H9 (cell line): ENCODE measurements around the gene FRY. TPM values are rescaled to one million over a fixed set of nuclear protein-coding genes. Genes with fewer than 3 reads are reported as not detected.

ENCODE experiments used
- DNase-seq: peaks from one replicate; pipeline ENCODE4 v3.0.0-alpha.2; 2017
- H2AFZ ChIP-seq: one replicate; pipeline ENCODE4 v1.6.1; 2013; ENCODE audit warnings: mild to moderate bottlenecking, low read length, control low read depth, moderate library complexity
- H2AK5ac ChIP-seq: 2 replicates; pipeline ENCODE4 v1.6.1; 2013; ENCODE audit warnings: low read length, control low read depth, mixed read lengths; ENCODE audit not compliant: insufficient read length
- H2BK120ac ChIP-seq: one replicate; pipeline ENCODE4 v1.6.1; 2013; ENCODE audit warnings: low read depth, mild to moderate bottlenecking, low read length, control low read depth, inconsistent platforms; ENCODE audit not compliant: poor library complexity, severe bottlenecking
- H2BK12ac ChIP-seq: 2 replicates; pipeline ENCODE4 v1.6.1; 2013; ENCODE audit warnings: low read length, control low read depth, mixed read lengths, low read depth; ENCODE audit not compliant: insufficient read length
- H2BK15ac ChIP-seq: 2 replicates; pipeline ENCODE4 v1.6.1; 2013; ENCODE audit warnings: low read depth, low read length, control low read depth
- H2BK20ac ChIP-seq: one replicate; pipeline ENCODE4 v1.6.1; 2013; ENCODE audit warnings: low read depth, mild to moderate bottlenecking, low read length, control low read depth, inconsistent platforms; ENCODE audit not compliant: poor library complexity, severe bottlenecking
- H2BK5ac ChIP-seq: 2 replicates; pipeline ENCODE4 v1.6.1; 2013; ENCODE audit warnings: low read length, control low read depth, mixed read lengths; ENCODE audit not compliant: insufficient read length
- H3K14ac ChIP-seq: 2 replicates; pipeline ENCODE4 v1.6.1; 2013; ENCODE audit warnings: low read length, control low read depth; ENCODE audit not compliant: insufficient read depth
- H3K18ac ChIP-seq: 2 replicates; pipeline ENCODE4 v1.6.1; 2013; ENCODE audit warnings: low read depth, mild to moderate bottlenecking, mixed read lengths, low read length, control low read depth; ENCODE audit not compliant: insufficient read length
- H3K23ac ChIP-seq: 2 replicates; pipeline ENCODE4 v1.6.1; 2013; ENCODE audit warnings: low read length, control low read depth, mixed read lengths, low read depth; ENCODE audit not compliant: insufficient read length
- H3K23me2 ChIP-seq: 2 replicates; pipeline ENCODE4 v1.6.1; 2013; ENCODE audit warnings: low read depth, mild to moderate bottlenecking, mixed read lengths, low read length, control low read depth; ENCODE audit not compliant: insufficient read length, poor library complexity, severe bottlenecking
- H3K27ac ChIP-seq: 2 replicates; pipeline ENCODE4 v1.5.1; 2013; ENCODE audit warnings: low read length, control low read depth, mixed read lengths, low read depth; ENCODE audit not compliant: insufficient read length
- H3K27me3 ChIP-seq: 2 replicates; pipeline ENCODE4 v1.6.1; 2013; ENCODE audit warnings: low read length, control low read depth, inconsistent platforms; ENCODE audit not compliant: insufficient read depth
- H3K4ac ChIP-seq: 2 replicates; pipeline ENCODE4 v1.6.1; 2013; ENCODE audit warnings: low read depth, mild to moderate bottlenecking, control low read depth, inconsistent platforms, low read length, moderate library complexity
- H3K4me1 ChIP-seq: 2 replicates; pipeline ENCODE4 v1.6.1; 2013; ENCODE audit warnings: low read length, control low read depth, inconsistent platforms; ENCODE audit not compliant: insufficient read depth
- H3K4me2 ChIP-seq: 2 replicates; pipeline ENCODE4 v1.6.1; 2013; ENCODE audit warnings: low read length, control low read depth, mixed read lengths; ENCODE audit not compliant: insufficient read length, insufficient read depth
- H3K56ac ChIP-seq: 2 replicates; pipeline ENCODE4 v1.6.1; 2013; ENCODE audit warnings: low read depth, mild to moderate bottlenecking, mixed read lengths, low read length, control low read depth; ENCODE audit not compliant: insufficient read length
- H3K79me1 ChIP-seq: 2 replicates; pipeline ENCODE4 v1.6.1; 2013; ENCODE audit warnings: low read depth, mild to moderate bottlenecking, moderate library complexity, low read length, control low read depth, inconsistent platforms; ENCODE audit not compliant: insufficient read depth, poor library complexity, severe bottlenecking
- H3K79me2 ChIP-seq: 2 replicates; pipeline ENCODE4 v1.6.1; 2013; ENCODE audit warnings: low read length, control low read depth, inconsistent platforms; ENCODE audit not compliant: insufficient read depth
- H3K9ac ChIP-seq: 2 replicates; pipeline ENCODE4 v1.6.1; 2013; ENCODE audit warnings: low read length, control low read depth, mixed read lengths; ENCODE audit not compliant: insufficient read length; ENCODE audit errors: extremely low read depth
- H3K9me3 ChIP-seq: one replicate; pipeline ENCODE4 v1.6.1; 2013; ENCODE audit warnings: low read depth, low read length, inconsistent platforms; ENCODE audit not compliant: control insufficient read depth
- H3T11ph ChIP-seq: one replicate; pipeline ENCODE4 v1.6.1; 2013; ENCODE audit warnings: mild to moderate bottlenecking, low read length, control low read depth, inconsistent platforms
- H4K20me1 ChIP-seq: one replicate; pipeline ENCODE4 v1.6.1; 2013; ENCODE audit not compliant: control insufficient read depth, insufficient read length, insufficient read depth
- H4K5ac ChIP-seq: 2 replicates; pipeline ENCODE4 v1.6.1; 2013; ENCODE audit warnings: low read depth, mild to moderate bottlenecking, mixed read lengths, low read length, control low read depth; ENCODE audit not compliant: insufficient read length
- H4K8ac ChIP-seq: replicated peaks from 2 replicates; pipeline ENCODE4 v1.6.1; 2013; ENCODE audit warnings: low read length, control low read depth, mixed read lengths, low read depth; ENCODE audit not compliant: insufficient read length
- H4K91ac ChIP-seq: 2 replicates; pipeline ENCODE4 v1.6.1; 2013; ENCODE audit warnings: low read depth, mild to moderate bottlenecking, moderate library complexity, mixed read lengths, low read length, control low read depth; ENCODE audit not compliant: insufficient read length
- H3K27ac Mint-ChIP-seq, 3 experiments: 2 replicates in 2 of 3; 3 replicates in 1 of 3; pipeline ENCODE4 v1.8.0; 2020 to 2021; ENCODE audit warnings: mixed read lengths in 3 of 3, mild to moderate bottlenecking in 1 of 3, moderate library complexity in 1 of 3
- H3K27me3 Mint-ChIP-seq: 2 replicates; pipeline ENCODE4 v1.8.0; 2021; ENCODE audit warnings: low read depth, mild to moderate bottlenecking, moderate library complexity, mixed read lengths
- H3K36me3 Mint-ChIP-seq, 3 experiments: 2 replicates in 2 of 3; 3 replicates in 1 of 3; pipeline ENCODE4 v1.8.0; 2020 to 2021; ENCODE audit warnings: low read depth in 3 of 3, mixed read lengths in 3 of 3; ENCODE audit not compliant: insufficient read depth in 1 of 3
- H3K4me1 Mint-ChIP-seq, 2 experiments: 2 replicates each; pipeline ENCODE4 v1.8.0; 2020; ENCODE audit warnings: mixed read lengths in 2 of 2
- H3K4me3 Mint-ChIP-seq, 2 experiments: 2 replicates in 1 of 2; 3 replicates in 1 of 2; pipeline ENCODE4 v1.8.0; 2020 to 2021; ENCODE audit warnings: mild to moderate bottlenecking in 2 of 2, mixed read lengths in 2 of 2, moderate library complexity in 1 of 2
- H3K9me3 Mint-ChIP-seq, 2 experiments: 2 replicates in 1 of 2; 3 replicates in 1 of 2; pipeline ENCODE4 v1.8.0; 2020; ENCODE audit warnings: mild to moderate bottlenecking in 2 of 2, mixed read lengths in 2 of 2, moderate library complexity in 1 of 2
- WGBS: extraction: QIAGEN DNeasy Blood & Tissue Kit; methylation state at CpG from one replicate; pipeline ENCODE4 v1.1.7; 2013; ENCODE audit warnings: missing lambda C conversion rate, low lambda C conversion rate, mixed read lengths; ENCODE audit not compliant: insufficient read length; ENCODE audit errors: extremely low coverage; 5-methylcytosine and 5-hydroxymethylcytosine counted together
- total RNA-seq: library from RNA; stranded (reverse); gene quantifications from 2 replicates; pipeline ENCODE4 v1.2.1, GENCODE V29; 2021
- TF ChIP-seq, protein P1 (sequence below): fragments of 200-600 bp; sonication (generic); conservative IDR thresholded peaks from 3 replicates; pipeline ENCODE4 v1.8.0; 2021; ENCODE audit warnings: antibody characterized with exemption, mild to moderate bottlenecking

Gene FRY
- total RNA-seq, 1 experiment from 2014 or later: 5.2 TPM

DNA sequence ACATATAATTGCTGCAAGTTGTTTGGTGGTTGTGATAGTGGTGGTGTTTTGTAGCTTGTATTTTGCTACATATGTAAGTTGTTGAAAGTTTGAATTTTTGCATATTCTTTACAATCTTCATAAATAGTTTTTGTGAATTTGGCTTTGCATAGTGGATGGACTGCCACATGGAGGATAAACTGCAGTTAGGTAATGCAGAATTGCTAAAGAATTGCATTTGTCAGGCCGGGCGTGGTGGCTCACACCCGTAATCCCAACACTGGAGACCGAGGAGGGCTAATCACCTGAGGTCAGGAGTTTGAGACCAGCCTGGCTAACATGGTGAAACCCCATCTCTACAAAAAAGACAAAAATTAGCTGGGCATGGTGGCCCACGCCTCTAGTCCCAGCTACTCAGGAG lies 171.6 kb downstream of the FRY start:
- H3K27me3 Mint-ChIP-seq: no peaks in the 10 kb centered on the region
- H3K9me3 Mint-ChIP-seq: no peaks in the 10 kb centered on the region
- H3K4me3 Mint-ChIP-seq: no peak overlapping the region
- Histone ChIP-seq H3K4me2 (no peak overlapping the region), H3K9ac (no peak overlapping the region), H2BK5ac (no peak overlapping the region), H3K56ac (no peak overlapping the region), H3K27me3 (no peaks in the 10 kb centered on the region), H4K20me1 (no peaks in the 10 kb centered on the region), H2AK5ac (no peak overlapping the region), H2BK12ac (no peak overlapping the region), H2BK120ac (no peak overlapping the region), H2BK20ac (no peak overlapping the region), H3K4me1 (no peaks in the 10 kb centered on the region; the same call in 1 of the 2 replicates), H3K9me3 (no peaks in the 10 kb centered on the region), H3K18ac (no peak overlapping the region), H3K79me2 (no peaks in the 10 kb centered on the region), H3K79me1 (no peaks in the 10 kb centered on the region), H2AFZ (no peak overlapping the region), H4K5ac (no peak overlapping the region), H3T11ph (no peak overlapping the region), H3K4ac (no peak overlapping the region), H2BK15ac (no peak overlapping the region), H3K23me2 (no peaks in the 10 kb centered on the region), H4K91ac (no peak overlapping the region), H3K14ac (no peak overlapping the region), H3K27ac (no peak overlapping the region), H4K8ac (no peak overlapping the region), H3K23ac (no peak overlapping the region)
- TF ChIP-seq, protein P1, sequence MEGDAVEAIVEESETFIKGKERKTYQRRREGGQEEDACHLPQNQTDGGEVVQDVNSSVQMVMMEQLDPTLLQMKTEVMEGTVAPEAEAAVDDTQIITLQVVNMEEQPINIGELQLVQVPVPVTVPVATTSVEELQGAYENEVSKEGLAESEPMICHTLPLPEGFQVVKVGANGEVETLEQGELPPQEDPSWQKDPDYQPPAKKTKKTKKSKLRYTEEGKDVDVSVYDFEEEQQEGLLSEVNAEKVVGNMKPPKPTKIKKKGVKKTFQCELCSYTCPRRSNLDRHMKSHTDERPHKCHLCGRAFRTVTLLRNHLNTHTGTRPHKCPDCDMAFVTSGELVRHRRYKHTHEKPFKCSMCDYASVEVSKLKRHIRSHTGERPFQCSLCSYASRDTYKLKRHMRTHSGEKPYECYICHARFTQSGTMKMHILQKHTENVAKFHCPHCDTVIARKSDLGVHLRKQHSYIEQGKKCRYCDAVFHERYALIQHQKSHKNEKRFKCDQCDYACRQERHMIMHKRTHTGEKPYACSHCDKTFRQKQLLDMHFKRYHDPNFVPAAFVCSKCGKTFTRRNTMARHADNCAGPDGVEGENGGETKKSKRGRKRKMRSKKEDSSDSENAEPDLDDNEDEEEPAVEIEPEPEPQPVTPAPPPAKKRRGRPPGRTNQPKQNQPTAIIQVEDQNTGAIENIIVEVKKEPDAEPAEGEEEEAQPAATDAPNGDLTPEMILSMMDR: no peak
- no CpG with 5 or more reads among the region's 5 CpGs for WGBS
- no peaks in the 10 kb centered on the region for H3K36me3 Mint-ChIP-seq
- H3K27ac Mint-ChIP-seq: no peak overlapping the region
- DNase-seq: no peak
- peaks cover 9 to 14% of the 10 kb centered on the region in 2 experiments for H3K4me1 Mint-ChIP-seq
